Measurements from ENCODE around the gene TEKTIP1.
"Not testable (repeated sequence)": the region's sequence is repeated elsewhere in the genome, so short reads cannot be mapped to it uniquely, and the experiment has no call there.

TEKTIP1 gene

DNA sequence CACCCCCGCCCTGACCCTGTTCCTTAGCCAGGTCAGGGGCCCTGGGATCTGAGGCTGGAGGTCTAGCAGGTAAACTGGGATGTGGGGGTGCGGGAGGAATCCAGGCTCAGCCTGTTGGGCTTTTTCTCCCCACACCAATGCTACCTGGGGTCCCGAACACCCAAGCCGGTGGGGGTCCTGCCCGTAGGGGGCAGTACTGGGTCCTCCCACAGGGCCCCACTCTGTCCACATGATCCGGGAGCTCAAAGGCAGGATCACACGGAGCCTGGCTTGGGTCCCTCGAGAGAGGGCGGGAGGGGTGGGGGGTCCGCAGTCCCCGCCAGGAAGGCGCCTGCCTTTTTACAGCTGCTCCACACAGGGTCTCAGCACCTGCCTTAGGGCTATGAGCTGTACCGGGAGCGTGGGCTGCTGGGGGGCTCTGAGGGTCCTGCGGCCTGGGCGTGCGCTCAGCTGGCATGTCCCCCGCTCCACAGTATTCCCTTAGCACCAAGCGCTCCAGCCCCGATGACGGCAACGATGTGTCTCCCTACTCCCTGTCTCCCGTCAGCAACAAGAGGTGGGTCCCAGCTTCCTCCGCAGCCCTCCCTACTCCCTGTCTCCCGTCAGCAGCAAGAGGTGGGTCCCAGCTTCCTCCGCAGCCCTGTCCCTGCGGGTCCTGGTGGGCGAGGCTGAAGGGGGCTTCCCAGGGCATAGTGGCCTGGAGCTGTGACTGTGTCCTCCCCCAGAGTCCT lies 12.3 kb upstream of the TEKTIP1 start:
- no peaks in the 10 kb centered on the region for H3K27me3 Mint-ChIP-seq
- H3K9me3 Mint-ChIP-seq, result no peaks in the 10 kb centered on the region
- H3K27ac Mint-ChIP-seq, result no peak overlapping the region
- H3K36me3 Mint-ChIP-seq (ENCODE audit: low read depth), result no peaks in the 10 kb centered on the region
- H3K4me1 Mint-ChIP-seq (ENCODE audit: low read depth), result no peaks in the 10 kb centered on the region
- H3K4me3 Mint-ChIP-seq, result no peak overlapping the region

DNA sequence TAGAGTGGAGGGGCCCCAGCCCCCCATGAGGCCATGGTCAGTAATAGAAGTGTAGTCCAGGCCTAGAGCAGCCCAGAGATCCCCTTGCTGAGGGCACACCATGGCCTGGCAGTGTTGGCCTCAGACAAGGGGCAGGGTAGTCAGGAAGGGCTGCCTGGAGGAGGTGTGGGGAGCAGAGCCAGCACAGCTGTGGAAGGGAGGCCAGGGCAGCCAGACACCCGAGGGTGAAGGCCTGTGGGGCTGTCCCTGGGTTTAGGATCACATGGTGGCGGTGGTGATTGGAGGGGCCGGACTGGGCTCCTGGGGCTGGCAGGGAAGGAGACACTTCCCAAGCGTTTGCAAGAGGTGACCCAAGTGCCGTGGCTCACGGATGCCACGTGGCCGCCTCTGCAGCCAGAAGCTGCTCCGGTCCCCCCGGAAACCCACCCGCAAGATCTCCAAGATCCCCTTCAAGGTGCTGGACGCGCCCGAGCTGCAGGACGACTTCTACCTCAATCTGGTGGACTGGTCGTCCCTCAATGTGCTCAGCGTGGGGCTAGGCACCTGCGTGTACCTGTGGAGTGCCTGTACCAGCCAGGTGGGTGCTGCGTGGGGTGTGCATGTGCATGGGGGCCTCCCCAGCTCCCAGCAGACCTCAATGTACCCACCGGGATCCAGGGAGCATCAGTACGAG lies 11.6 kb upstream of the TEKTIP1 start:
- H3K9me3 Mint-ChIP-seq, result no peaks in the 10 kb centered on the region
- no peak overlapping the region for H3K27ac Mint-ChIP-seq
- no peaks in the 10 kb centered on the region for H3K36me3 Mint-ChIP-seq (ENCODE audit: low read depth)
- H3K27me3 Mint-ChIP-seq, result no peaks in the 10 kb centered on the region
- H3K4me1 Mint-ChIP-seq (ENCODE audit: low read depth), result no peaks in the 10 kb centered on the region
- H3K4me3 Mint-ChIP-seq, result no peak overlapping the region

GRCh38 chr19:3528080-3528479 lies 10.9 kb upstream of the TEKTIP1 start:
- Mint-ChIP-seq H3K9me3 (no peaks in the 10 kb centered on the region), H3K4me1 (ENCODE audit: low read depth) (no peaks in the 10 kb centered on the region), H3K4me3 (no peak overlapping the region), H3K36me3 (ENCODE audit: low read depth) (no peaks in the 10 kb centered on the region), H3K27ac (no peak overlapping the region), H3K27me3 (no peaks in the 10 kb centered on the region)

DNA sequence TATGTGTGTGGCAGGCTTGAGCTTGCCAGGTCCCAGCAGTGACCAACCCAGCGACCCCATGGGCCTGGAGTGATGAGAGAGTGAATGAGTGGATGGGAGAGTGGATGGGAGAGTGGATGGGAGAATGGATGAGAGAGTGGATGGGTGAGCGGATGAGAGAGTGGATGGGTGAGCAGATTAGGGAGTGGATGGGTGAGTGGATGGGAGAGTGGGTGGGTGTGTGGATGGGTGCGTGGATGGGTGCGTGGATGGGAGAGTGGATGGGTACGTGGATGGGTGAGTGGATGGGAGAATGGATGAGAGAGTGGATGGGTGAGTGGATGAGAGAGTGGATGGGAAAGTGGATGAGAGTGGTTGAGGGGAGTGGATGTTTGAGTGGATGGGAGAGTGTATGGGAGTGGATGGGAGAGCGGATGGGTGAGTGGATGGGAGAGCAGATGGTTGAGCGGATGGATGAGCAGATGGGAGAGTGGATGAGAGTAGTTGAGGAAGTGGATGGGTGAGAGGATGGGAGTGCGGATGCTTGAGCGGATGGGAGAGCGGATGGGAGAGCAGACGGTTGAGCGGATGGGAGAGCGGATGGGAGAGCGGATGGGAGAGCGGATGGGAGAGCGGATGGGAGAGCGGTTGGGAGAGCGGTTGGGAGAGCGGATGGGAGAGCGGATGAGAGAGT lies 10.3 kb upstream of the TEKTIP1 start:
- H3K9me3 Mint-ChIP-seq, result no peaks in the 10 kb centered on the region
- H3K4me3 Mint-ChIP-seq, result no peak overlapping the region
- peaks cover 4% of the 10 kb centered on the region for H3K36me3 Mint-ChIP-seq (ENCODE audit: low read depth)
- H3K4me1 Mint-ChIP-seq (ENCODE audit: low read depth), result no peaks in the 10 kb centered on the region
- no peak overlapping the region for H3K27ac Mint-ChIP-seq
- H3K27me3 Mint-ChIP-seq, result no peaks in the 10 kb centered on the region

- H3K9me3 Mint-ChIP-seq; H3K4me1 Mint-ChIP-seq (ENCODE audit: low read depth); H3K36me3 Mint-ChIP-seq (ENCODE audit: low read depth); H3K27me3 Mint-ChIP-seq; H3K4me3 Mint-ChIP-seq; H3K27ac Mint-ChIP-seq: not testable (repeated sequence)
Observed at GRCh38 chr19:3529299-3529698, 9.7 kb upstream of the TEKTIP1 start.

DNA sequence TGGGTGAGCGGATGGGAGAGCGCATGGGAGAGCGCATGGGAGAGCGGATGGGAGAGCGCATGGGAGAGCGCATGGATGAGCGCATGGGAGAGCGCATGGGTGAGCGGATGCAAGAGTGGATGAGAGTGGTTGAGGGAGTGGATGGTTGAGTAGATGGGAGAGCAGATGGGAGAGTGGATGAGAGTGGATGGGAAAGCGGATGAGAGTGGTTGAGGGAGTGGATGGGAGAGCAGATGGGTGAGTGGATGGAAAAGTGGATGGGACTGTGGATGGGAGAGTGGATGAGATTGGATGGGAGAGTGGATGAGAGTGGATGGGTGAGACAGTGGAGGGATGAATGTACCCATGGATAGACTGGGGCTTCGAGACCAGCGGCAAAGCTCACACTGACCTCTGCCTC lies 8.6 kb upstream of the TEKTIP1 start:
- Mint-ChIP-seq H3K27me3 (no peaks in the 10 kb centered on the region), H3K4me1 (ENCODE audit: low read depth) (no peaks in the 10 kb centered on the region), H3K9me3 (no peaks in the 10 kb centered on the region), H3K36me3 (ENCODE audit: low read depth) (peaks cover 15% of the 10 kb centered on the region), H3K27ac (no peak overlapping the region), H3K4me3 (no peak overlapping the region)

DNA sequence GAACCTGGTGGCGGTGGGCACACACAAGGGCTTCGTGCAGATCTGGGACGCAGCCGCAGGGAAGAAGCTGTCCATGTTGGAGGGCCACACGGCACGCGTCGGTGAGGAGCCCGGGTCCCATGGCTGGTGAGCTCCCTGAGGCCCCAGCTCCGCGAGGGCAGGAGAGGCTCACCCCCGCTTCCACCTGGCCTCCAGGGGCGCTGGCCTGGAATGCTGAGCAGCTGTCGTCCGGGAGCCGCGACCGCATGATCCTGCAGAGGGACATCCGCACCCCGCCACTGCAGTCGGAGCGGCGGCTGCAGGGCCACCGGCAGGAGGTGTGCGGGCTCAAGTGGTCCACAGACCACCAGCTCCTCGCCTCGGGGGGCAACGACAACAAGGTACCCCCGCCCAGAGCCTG lies 7.3 kb upstream of the TEKTIP1 start:
- Mint-ChIP-seq H3K4me1 (ENCODE audit: low read depth) (no peaks in the 10 kb centered on the region), H3K9me3 (no peaks in the 10 kb centered on the region), H3K4me3 (no peak overlapping the region), H3K27me3 (no peaks in the 10 kb centered on the region), H3K36me3 (ENCODE audit: low read depth) (peaks cover 19% of the 10 kb centered on the region), H3K27ac (no peak overlapping the region)

- H3K4me1 Mint-ChIP-seq (ENCODE audit: low read depth), result no peaks in the 10 kb centered on the region
- no peak overlapping the region for H3K27ac Mint-ChIP-seq
- peaks cover 19% of the 10 kb centered on the region for H3K36me3 Mint-ChIP-seq (ENCODE audit: low read depth)
- no peaks in the 10 kb centered on the region for H3K27me3 Mint-ChIP-seq
- no peak overlapping the region for H3K4me3 Mint-ChIP-seq
- H3K9me3 Mint-ChIP-seq, result no peaks in the 10 kb centered on the region
Observed at GRCh38 chr19:3532154-3532786, 6.7 kb upstream of the TEKTIP1 start.

DNA sequence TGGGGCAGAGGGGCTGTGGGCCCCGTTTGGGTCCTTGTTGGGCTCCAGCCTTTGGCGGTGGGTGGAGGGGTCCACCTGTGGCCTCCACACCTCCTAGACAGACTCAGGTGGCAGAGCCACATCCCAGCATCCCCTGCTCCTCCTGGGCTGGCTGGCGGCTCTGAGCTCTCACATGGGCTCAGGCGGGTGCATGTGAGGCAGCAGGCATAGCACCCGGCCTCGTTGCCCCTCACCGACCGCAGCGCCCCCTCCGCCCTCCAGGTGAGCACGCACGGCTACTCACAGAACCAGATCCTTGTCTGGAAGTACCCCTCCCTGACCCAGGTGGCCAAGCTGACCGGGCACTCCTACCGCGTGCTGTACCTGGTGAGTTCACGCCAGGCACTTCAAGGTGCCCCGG lies 5.9 kb upstream of the TEKTIP1 start:
- no peaks in the 10 kb centered on the region for H3K9me3 Mint-ChIP-seq
- H3K27me3 Mint-ChIP-seq, result no peaks in the 10 kb centered on the region
- H3K27ac Mint-ChIP-seq, result no peak overlapping the region
- H3K4me1 Mint-ChIP-seq (ENCODE audit: low read depth), result no peaks in the 10 kb centered on the region
- H3K36me3 Mint-ChIP-seq (ENCODE audit: low read depth), result peaks cover 19% of the 10 kb centered on the region
- no peak overlapping the region for H3K4me3 Mint-ChIP-seq

DNA sequence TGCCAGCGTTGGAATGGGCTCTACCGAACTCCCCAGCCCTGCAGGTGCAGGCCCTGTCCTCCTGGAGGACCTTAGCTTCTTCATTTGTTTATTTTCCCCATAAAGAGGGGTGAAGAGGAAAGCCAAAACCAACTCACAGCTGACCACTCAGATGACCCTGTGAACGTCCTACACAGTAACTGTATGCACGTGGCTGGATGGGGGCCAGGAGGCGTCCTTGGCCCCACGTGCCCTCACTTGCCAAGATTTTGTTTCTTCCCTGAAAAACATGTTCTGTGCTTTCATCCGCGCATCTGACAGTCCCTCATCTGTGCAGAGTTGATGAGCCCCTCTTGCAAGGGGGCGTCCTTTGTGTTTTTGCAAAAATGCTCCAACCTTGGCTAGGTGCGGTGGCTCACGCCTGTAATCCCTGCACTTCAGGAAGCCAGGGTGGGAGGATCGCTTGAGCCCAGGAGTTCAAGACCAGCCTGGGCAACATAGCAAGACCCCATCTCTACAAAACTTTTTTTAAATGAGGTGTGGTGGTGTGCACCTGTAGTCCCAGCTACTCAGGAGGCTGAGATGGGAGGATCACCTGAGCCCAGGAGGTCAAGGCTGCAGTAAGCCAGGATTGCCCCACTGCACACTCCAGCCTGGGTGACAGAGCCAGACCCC lies 5.3 kb upstream of the TEKTIP1 start:
- Mint-ChIP-seq H3K9me3 (no peaks in the 10 kb centered on the region), H3K27ac (no peak overlapping the region), H3K36me3 (ENCODE audit: low read depth) (peaks cover 23% of the 10 kb centered on the region)

DNA sequence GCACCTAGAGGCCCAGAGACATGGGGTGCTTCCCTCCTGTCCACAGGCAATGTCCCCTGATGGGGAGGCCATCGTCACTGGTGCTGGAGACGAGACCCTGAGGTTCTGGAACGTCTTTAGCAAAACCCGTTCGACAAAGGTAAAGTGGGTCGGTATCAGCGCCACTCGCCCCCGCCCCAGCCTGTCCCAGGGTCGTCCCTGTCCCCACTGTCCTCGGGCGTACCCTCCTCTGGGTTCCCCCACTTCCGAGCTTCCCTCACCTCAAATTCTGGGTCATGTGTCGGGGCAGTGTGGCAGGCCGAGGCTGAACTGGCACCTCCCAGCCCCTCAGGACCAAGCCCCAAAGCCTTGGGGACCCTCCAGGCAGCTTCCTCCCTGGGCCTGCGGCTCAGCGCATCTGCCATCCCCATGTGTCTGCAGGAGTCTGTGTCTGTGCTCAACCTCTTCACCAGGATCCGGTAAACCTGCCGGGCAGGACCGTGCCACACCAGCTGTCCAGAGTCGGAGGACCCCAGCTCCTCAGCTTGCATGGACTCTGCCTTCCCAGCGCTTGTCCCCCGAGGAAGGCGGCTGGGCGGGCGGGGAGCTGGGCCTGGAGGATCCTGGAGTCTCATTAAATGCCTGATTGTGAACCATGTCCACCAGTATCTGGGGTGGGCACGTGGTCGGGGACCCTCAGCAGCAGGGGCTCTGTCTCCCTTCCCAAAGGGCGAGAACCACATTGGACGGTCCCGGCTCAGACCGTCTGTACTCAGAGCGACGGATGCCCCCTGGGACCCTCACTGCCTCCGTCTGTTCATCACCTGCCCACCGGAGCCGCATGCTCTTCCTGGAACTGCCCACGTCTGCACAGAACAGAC lies 4.4 kb upstream of the TEKTIP1 start:
- Mint-ChIP-seq H3K36me3 (ENCODE audit: low read depth) (peaks cover 26% of the 10 kb centered on the region), H3K9me3 (peaks cover 1% of the 10 kb centered on the region), H3K27ac (no peak overlapping the region), H3K27me3 (no peaks in the 10 kb centered on the region), H3K4me1 (ENCODE audit: low read depth) (no peaks in the 10 kb centered on the region), H3K4me3 (no peak overlapping the region)

More for the DNA sequence above, 5.3 kb upstream of the TEKTIP1 start:
- Mint-ChIP-seq H3K4me1 (ENCODE audit: low read depth) (no peaks in the 10 kb centered on the region), H3K27me3 (no peaks in the 10 kb centered on the region), H3K4me3 (no peak overlapping the region)

DNA sequence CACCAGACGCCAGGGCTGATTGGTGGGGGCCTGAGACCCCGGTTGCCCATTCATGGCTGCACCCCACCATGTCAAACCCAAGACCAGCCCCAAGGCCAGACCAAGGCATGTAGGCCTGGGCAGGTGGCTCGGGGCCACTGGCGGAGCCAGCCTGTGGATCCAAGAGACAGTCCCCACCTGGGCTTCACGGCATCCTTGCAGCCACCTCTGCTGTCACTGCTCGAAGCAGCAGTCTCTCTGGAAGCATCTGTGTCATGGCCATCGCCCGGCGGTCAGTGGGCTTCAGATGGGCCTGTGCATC lies 3.8 kb upstream of the TEKTIP1 start:
- H3K36me3 Mint-ChIP-seq (ENCODE audit: low read depth), result peaks cover 32% of the 10 kb centered on the region
- H3K27ac Mint-ChIP-seq, result no peak overlapping the region
- peaks cover 3% of the 10 kb centered on the region for H3K9me3 Mint-ChIP-seq

GRCh38 chr19:3535563-3535965 lies 3.4 kb upstream of the TEKTIP1 start:
- Mint-ChIP-seq H3K27ac (no peak overlapping the region), H3K4me3 (no peak overlapping the region), H3K4me1 (ENCODE audit: low read depth) (no peaks in the 10 kb centered on the region), H3K36me3 (ENCODE audit: low read depth) (peaks cover 32% of the 10 kb centered on the region), H3K9me3 (peaks cover 3% of the 10 kb centered on the region), H3K27me3 (no peaks in the 10 kb centered on the region)

More for the DNA sequence above, 3.8 kb upstream of the TEKTIP1 start:
- H3K4me1 Mint-ChIP-seq (ENCODE audit: low read depth), result no peaks in the 10 kb centered on the region
- no peaks in the 10 kb centered on the region for H3K27me3 Mint-ChIP-seq
- H3K4me3 Mint-ChIP-seq, result no peak overlapping the region

- H3K4me3 Mint-ChIP-seq, result no peak overlapping the region
- H3K4me1 Mint-ChIP-seq (ENCODE audit: low read depth), result no peaks in the 10 kb centered on the region
- H3K27ac Mint-ChIP-seq, result no peak overlapping the region
- H3K36me3 Mint-ChIP-seq (ENCODE audit: low read depth), result peaks cover 32% of the 10 kb centered on the region
- H3K9me3 Mint-ChIP-seq, result peaks cover 3% of the 10 kb centered on the region
- no peaks in the 10 kb centered on the region for H3K27me3 Mint-ChIP-seq
Observed at GRCh38 chr19:3535981-3536380, 3.0 kb upstream of the TEKTIP1 start.

Measured in stimulated activated naive CD8-positive, alpha-beta T cell treated with anti-CD3 and anti-CD28 coated beads, Interleukin-15, Interleukin-2, amounts not matched to agents 100 ng/mL and 50 ng/mL, for 24 hours (primary cell).